ENCODE results near the gene CDHR5. TPM values are rescaled to one million over a fixed set of nuclear protein-coding genes. Genes with fewer than 3 reads are reported as not detected.

Gene CDHR5
- total RNA-seq, 3 donors from 2014 or later (not counting 1 experiment from before 2014, with no cell fraction given), result not detected

GRCh38 chr11:579830-580601 lies 44.7 kb downstream of the CDHR5 start:
- peaks cover 52% of the 10 kb centered on the region for H3K4me1 ChIP-seq (ENCODE audit: control insufficient read depth, insufficient read depth, low read length)
- H3K4me1 Mint-ChIP-seq, result peaks cover 42 to 49% of the 10 kb centered on the region in 2 donors

DNA sequence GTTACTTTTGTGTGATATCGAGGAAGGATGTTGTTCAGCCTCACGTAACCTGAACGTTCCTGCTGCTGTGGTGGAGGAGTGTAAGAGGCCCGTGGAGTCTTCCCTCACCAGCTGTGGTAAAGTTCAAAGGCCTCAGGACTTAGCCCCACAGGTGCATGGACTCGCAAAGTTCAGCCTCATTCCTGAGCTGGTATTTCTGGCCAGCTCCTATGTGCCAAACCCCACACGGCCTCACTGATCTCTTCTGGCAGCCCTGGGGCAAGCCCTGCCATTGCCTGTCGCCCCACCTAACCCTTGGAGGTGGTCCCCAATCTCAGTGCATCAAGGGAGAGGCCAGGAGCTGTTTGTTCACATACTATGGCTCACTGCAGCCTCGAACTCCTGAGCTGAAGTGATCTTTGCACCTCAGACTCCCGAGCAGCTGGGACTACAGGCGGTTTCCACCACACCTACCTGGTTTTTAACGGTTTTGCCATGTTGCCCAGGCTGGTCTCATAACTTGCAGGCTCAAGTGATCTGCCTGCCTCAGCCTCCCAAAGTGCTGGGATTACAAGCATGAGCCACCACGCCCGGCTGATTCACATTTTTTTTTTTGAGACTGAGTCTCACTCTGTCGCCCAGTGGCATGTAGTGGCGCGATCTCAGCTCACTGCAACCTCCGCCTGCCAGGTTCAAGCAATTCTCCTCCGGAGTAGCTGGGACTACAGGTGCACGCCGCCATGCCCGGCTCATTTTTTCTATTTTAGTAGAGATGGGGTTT lies 46.3 kb downstream of the CDHR5 start:
- TF ChIP-seq CTCF (IDR thresholded peaks at IDR 0.05), result no peak
- intact Hi-C loops (cut with micrococcal nuclease), result loop anchor here (5.0 kb wide), 1 partner anchor 39 kb away; the partner anchor contains the start of gene IRF7
- peaks cover 12% of the 10 kb centered on the region for H3K36me3 ChIP-seq (ENCODE audit: control insufficient read depth, insufficient read depth, low read length)
- DNase-seq (no peak), ATAC-seq (no peak)
- H3K9me3 Mint-ChIP-seq, result no peaks in the 10 kb centered on the region
- no peak overlapping the region for H3K27ac Mint-ChIP-seq
- peaks cover 55% of the 10 kb centered on the region for H3K4me1 ChIP-seq (ENCODE audit: control insufficient read depth, insufficient read depth, low read length)
- peaks cover 3% of the 10 kb centered on the region for H3K27me3 ChIP-seq (ENCODE audit: control insufficient read depth, insufficient read depth, low read length)
- H3K27me3 Mint-ChIP-seq (ENCODE audit: low read depth in 2 of 2), result peaks cover 0 to 10% of the 10 kb centered on the region in 2 donors
- H3K36me3 Mint-ChIP-seq, result no peaks in the 10 kb centered on the region
- WGBS (ENCODE audit: insufficient coverage), result 74% methylated on average over 21 of the region's 21 CpGs
- H3K4me3 ChIP-seq (ENCODE audit: low read length), result no peak overlapping the region
- peaks cover 51 to 60% of the 10 kb centered on the region in 2 donors for H3K4me1 Mint-ChIP-seq
- no peak overlapping the region for H3K27ac ChIP-seq (ENCODE audit: low read length)
- no peaks in the 10 kb centered on the region for H3K9me3 ChIP-seq (ENCODE audit: control insufficient read depth, insufficient read depth, low read length)
- H3K4me3 Mint-ChIP-seq, result peak overlapping the region; percentile 70

More at GRCh38 chr11:579830-580601, 44.7 kb downstream of the CDHR5 start:
- no peak overlapping the region for H3K27ac ChIP-seq (ENCODE audit: low read length)
- peaks cover 23% of the 10 kb centered on the region for H3K36me3 ChIP-seq (ENCODE audit: control insufficient read depth, insufficient read depth, low read length)
- intact Hi-C loops (cut with micrococcal nuclease), result loop anchor here (5.0 kb wide), 1 partner anchor 37 kb away; the partner anchor contains the start of gene IRF7
- DNase-seq, result no peak
- Mint-ChIP-seq H3K4me3 (peak overlapping the region; percentile 47), H3K27me3 (ENCODE audit: low read depth in 2 of 2) (peaks cover 0 to 2% of the 10 kb centered on the region in 2 donors), H3K36me3 (no peaks in the 10 kb centered on the region), H3K27ac (no peak overlapping the region), H3K9me3 (no peaks in the 10 kb centered on the region)
- TF ChIP-seq CTCF (IDR thresholded peaks at IDR 0.05), result no peak
- H3K27me3 ChIP-seq (ENCODE audit: control insufficient read depth, insufficient read depth, low read length), result no peaks in the 10 kb centered on the region
- H3K4me3 ChIP-seq (ENCODE audit: low read length), result no peak overlapping the region
- WGBS (ENCODE audit: insufficient coverage), result 91% methylated on average over 20 of the region's 20 CpGs
- no peaks in the 10 kb centered on the region for H3K9me3 ChIP-seq (ENCODE audit: control insufficient read depth, insufficient read depth, low read length)
- no peak for ATAC-seq

GRCh38 chr11:577611-577894 lies 47.2 kb downstream of the CDHR5 start:
- Mint-ChIP-seq H3K4me3 (peak overlapping the region; percentile 79), H3K4me1 (peaks cover 51 to 60% of the 10 kb centered on the region in 2 donors), H3K36me3 (no peaks in the 10 kb centered on the region), H3K27ac (peak overlapping the region; percentile 52 to 63), H3K9me3 (no peaks in the 10 kb centered on the region), H3K27me3 (ENCODE audit: low read depth in 2 of 2) (peaks cover 0 to 10% of the 10 kb centered on the region in 2 donors)
- no peaks in the 10 kb centered on the region for H3K9me3 ChIP-seq (ENCODE audit: control insufficient read depth, insufficient read depth, low read length)
- peak overlapping the region; percentile 69 for H3K4me3 ChIP-seq (ENCODE audit: low read length)
- intact Hi-C loops (cut with micrococcal nuclease), result loop anchor here (5.0 kb wide), 1 partner anchor 40 kb away; the partner anchor contains the start of gene IRF7
- 84% methylated on average over 6 of the region's 6 CpGs for WGBS (ENCODE audit: insufficient coverage)
- no peak for ATAC-seq
- no peak overlapping the region for H3K27ac ChIP-seq (ENCODE audit: low read length)
- H3K27me3 ChIP-seq (ENCODE audit: control insufficient read depth, insufficient read depth, low read length), result peaks cover 3% of the 10 kb centered on the region
- no peak for DNase-seq
- H3K4me1 ChIP-seq (ENCODE audit: control insufficient read depth, insufficient read depth, low read length), result peaks cover 55% of the 10 kb centered on the region
- H3K36me3 ChIP-seq (ENCODE audit: control insufficient read depth, insufficient read depth, low read length), result peaks cover 6% of the 10 kb centered on the region
- TF ChIP-seq CTCF (IDR thresholded peaks at IDR 0.05), result no peak

All from natural killer cell (primary cell).